Adrenal gland (tissue), 5 donors: ENCODE results near the gene ADARB2.

Source experiments
- CTCF ChIP-seq, 6 experiments: fragments of 450-650 bp in 4 of 6; fragments of 200-600 bp in 2 of 6; sonication (generic) in 1 of 6; IDR thresholded peaks; 1 replicate in 5 of 6; 2 replicates in 1 of 6; pipeline versions ENCODE4 v1.5.1 to v1.8.0; 2016 to 2021; ENCODE audit warnings: antibody characterized with exemption in 6 of 6, mild to moderate bottlenecking in 2 of 6, moderate library complexity in 1 of 6
- POLR2A ChIP-seq, 2 donors: fragments of 450-650 bp; IDR thresholded peaks; one replicate each; pipeline ENCODE4 v1.6.1; 2017; ENCODE audit warnings: antibody characterized with exemption in 2 of 2, mild to moderate bottlenecking in 2 of 2, moderate library complexity in 1 of 2
- donor health status: DM: no; HTN: no; CAD: no.

- TF ChIP-seq POLR2A (IDR thresholded peaks at IDR 0.05) (no peak), CTCF (IDR thresholded peaks at IDR 0.05) (no peak)
These were observed 48.5 kb upstream of the ADARB2 start for GRCh38 chr10:1785835-1786234.
